Prostate gland (tissue), 2 donors: Measurements from ENCODE around the gene SNIP1.

Experiments used
- POLR2A ChIP-seq: fragments of 450-650 bp; IDR thresholded peaks from one replicate; pipeline ENCODE4 v1.6.1; 2016; ENCODE audit warnings: antibody characterized with exemption, mild to moderate bottlenecking
- POLR2AphosphoS5 ChIP-seq: sonication (generic); formaldehyde crosslinking; IDR thresholded peaks from one replicate; pipeline ENCODE4 v1.6.1; 2017; ENCODE audit warnings: antibody characterized with exemption
- TF ChIP-seq, protein P1 (sequence below), 4 experiments: fragments of 200-600 bp in 2 of 4; fragments of 450-650 bp in 2 of 4; sonication (generic) in 2 of 4; IDR thresholded peaks; 1 replicate in 3 of 4; 2 replicates in 1 of 4; pipeline ENCODE4 v1.5.1; 2016 to 2019; ENCODE audit warnings: antibody characterized with exemption in 4 of 4, mild to moderate bottlenecking in 2 of 4, moderate library complexity in 2 of 4

DNA sequence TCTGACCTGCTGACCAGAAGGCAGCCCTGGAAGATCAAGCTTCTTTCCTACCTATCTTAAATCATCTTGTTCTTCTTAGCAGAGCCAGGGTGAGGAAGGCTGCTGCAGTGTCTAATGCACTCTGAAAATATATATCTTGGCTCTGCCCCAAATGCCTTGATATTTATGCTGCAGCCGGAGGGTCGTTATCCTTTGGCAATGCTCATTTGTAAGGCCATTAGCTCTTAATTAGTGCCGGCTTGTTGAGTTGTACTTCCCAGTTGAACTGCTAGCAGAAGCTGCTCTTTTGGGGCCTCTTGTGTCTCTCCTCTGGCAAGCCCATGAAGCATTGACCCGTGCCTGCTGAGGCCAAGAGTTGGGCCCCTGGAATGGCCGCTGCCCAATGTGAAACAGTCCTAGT, 45.8 kb upstream of the SNIP1 start:
- TF ChIP-seq, protein P1, sequence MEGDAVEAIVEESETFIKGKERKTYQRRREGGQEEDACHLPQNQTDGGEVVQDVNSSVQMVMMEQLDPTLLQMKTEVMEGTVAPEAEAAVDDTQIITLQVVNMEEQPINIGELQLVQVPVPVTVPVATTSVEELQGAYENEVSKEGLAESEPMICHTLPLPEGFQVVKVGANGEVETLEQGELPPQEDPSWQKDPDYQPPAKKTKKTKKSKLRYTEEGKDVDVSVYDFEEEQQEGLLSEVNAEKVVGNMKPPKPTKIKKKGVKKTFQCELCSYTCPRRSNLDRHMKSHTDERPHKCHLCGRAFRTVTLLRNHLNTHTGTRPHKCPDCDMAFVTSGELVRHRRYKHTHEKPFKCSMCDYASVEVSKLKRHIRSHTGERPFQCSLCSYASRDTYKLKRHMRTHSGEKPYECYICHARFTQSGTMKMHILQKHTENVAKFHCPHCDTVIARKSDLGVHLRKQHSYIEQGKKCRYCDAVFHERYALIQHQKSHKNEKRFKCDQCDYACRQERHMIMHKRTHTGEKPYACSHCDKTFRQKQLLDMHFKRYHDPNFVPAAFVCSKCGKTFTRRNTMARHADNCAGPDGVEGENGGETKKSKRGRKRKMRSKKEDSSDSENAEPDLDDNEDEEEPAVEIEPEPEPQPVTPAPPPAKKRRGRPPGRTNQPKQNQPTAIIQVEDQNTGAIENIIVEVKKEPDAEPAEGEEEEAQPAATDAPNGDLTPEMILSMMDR (IDR thresholded peaks at IDR 0.05), result no peak
- TF ChIP-seq POLR2A, result no peak
- TF ChIP-seq POLR2AphosphoS5, result no peak
